ENCODE data around the gene GNB1. TPM values are rescaled to one million over a fixed set of nuclear protein-coding genes. Genes with fewer than 3 reads are reported as not detected.

GNB1 gene
- total RNA-seq, 1 donor from 2014 or later, result 97.3 TPM

GRCh38 chr1:1922956-1923833, 32.3 kb upstream of the GNB1 start:
- ATAC-seq (peak; percentile 37), DNase-seq (ENCODE audit: low spot score) (peak; percentile 78)

- DNase-seq (ENCODE audit: low spot score) (no peak), ATAC-seq (no peak)
Observed at GRCh38 chr1:1922702-1922955, 31.7 kb upstream of the GNB1 start.

GRCh38 chr1:1921901-1922701, 31.2 kb upstream of the GNB1 start:
- ATAC-seq (no peak), DNase-seq (ENCODE audit: low spot score) (no peak)

GRCh38 chr1:1921459-1921862, 30.6 kb upstream of the GNB1 start:
- ATAC-seq (no peak), DNase-seq (ENCODE audit: low spot score) (no peak)

- DNase-seq (ENCODE audit: low spot score) (peak; percentile 55), ATAC-seq (no peak)
Observed at GRCh38 chr1:1920608-1921458, 29.9 kb upstream of the GNB1 start.

- ATAC-seq (no peak), DNase-seq (ENCODE audit: low spot score) (no peak)
Observed at GRCh38 chr1:1920057-1920607, 29.2 kb upstream of the GNB1 start.

GRCh38 chr1:1919304-1920056, 28.6 kb upstream of the GNB1 start:
- ATAC-seq (peak; percentile 81), DNase-seq (ENCODE audit: low spot score) (peak; percentile 100)

GRCh38 chr1:1918901-1919303, 28.0 kb upstream of the GNB1 start, which contains the start of gene TMEM52:
Gene TMEM52, minus strand, starts transcription at chr1:1919279. Its CDS starts 14 bp downstream, at chr1:1919265.
- ATAC-seq (peak; percentile 54), DNase-seq (ENCODE audit: low spot score) (no peak)

- ATAC-seq (peak; percentile 1), DNase-seq (ENCODE audit: low spot score) (peak; percentile 55)
Observed at GRCh38 chr1:1917995-1918900, 27.4 kb upstream of the GNB1 start.

GRCh38 chr1:1917304-1917976, 26.6 kb upstream of the GNB1 start:
- DNase-seq (ENCODE audit: low spot score) (no peak), ATAC-seq (no peak)

GRCh38 chr1:1916851-1917251, 26.0 kb upstream of the GNB1 start:
- ATAC-seq, result no peak
- DNase-seq (ENCODE audit: low spot score), result no peak

GRCh38 chr1:1915911-1916840, 25.3 kb upstream of the GNB1 start:
- ATAC-seq, result no peak
- no peak for DNase-seq (ENCODE audit: low spot score)

- ATAC-seq, result no peak
- DNase-seq (ENCODE audit: low spot score), result no peak
Observed at GRCh38 chr1:1914971-1915692, 24.2 kb upstream of the GNB1 start, which contains the start of gene CALML6. Gene CALML6, plus strand, starts transcription at chr1:1915260. Its CDS starts 21 bp downstream, at chr1:1915281.

GRCh38 chr1:1914101-1914970, 23.4 kb upstream of the GNB1 start:
- peak; percentile 59 for DNase-seq (ENCODE audit: low spot score)

GRCh38 chr1:1911350-1912041, 20.6 kb upstream of the GNB1 start:
- DNase-seq (ENCODE audit: low spot score) (no peak), ATAC-seq (no peak)

More at GRCh38 chr1:1914101-1914970, 23.4 kb upstream of the GNB1 start:
- peak; percentile 12 for ATAC-seq
